Midbrain (tissue), 1 donor: ENCODE measurements around the gene ANGEL2.

Source experiments
- DNase-seq: peaks from one replicate; lab custom pipeline; 2025; lab: John Stamatoyannopoulos, UW

Gene ANGEL2

DNA sequence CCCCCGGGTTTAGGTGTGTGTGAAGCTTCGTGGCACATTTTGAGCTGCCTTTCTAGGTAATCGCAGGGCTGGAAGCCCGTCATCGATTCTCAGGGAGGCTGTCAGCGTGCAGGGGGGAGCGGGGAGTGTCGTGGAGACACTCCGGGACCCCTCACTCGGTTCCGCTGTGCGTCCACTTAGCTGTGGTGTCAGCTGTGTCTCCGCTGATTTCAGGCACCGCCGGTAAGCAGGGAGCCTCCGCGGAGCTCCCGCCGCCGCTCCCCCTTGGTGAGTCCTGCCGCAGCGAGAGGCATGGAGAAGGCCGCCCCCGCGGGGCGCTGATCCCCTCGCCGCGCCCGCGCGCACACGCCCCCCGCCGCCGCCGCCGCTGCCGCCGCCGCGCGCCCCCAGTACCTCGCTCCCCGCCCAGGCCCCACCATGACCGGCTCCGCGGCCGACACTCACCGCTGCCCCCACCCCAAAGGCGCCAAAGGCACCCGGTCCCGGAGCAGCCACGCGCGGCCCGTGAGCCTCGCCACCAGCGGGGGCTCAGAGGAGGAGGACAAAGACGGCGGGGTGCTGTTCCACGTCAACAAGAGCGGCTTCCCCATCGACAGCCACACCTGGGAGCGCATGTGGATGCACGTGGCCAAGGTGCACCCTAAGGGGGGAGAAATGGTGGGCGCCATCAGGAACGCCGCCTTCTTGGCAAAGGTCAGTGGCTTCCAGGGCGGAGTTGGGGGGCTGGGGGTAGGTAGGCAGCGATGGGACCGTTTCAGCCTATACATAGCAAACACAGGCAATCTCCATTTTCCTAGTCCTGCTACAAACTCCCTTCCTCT lies 64.3 kb downstream of the ANGEL2 start:
- DNase-seq: no peak

DNA sequence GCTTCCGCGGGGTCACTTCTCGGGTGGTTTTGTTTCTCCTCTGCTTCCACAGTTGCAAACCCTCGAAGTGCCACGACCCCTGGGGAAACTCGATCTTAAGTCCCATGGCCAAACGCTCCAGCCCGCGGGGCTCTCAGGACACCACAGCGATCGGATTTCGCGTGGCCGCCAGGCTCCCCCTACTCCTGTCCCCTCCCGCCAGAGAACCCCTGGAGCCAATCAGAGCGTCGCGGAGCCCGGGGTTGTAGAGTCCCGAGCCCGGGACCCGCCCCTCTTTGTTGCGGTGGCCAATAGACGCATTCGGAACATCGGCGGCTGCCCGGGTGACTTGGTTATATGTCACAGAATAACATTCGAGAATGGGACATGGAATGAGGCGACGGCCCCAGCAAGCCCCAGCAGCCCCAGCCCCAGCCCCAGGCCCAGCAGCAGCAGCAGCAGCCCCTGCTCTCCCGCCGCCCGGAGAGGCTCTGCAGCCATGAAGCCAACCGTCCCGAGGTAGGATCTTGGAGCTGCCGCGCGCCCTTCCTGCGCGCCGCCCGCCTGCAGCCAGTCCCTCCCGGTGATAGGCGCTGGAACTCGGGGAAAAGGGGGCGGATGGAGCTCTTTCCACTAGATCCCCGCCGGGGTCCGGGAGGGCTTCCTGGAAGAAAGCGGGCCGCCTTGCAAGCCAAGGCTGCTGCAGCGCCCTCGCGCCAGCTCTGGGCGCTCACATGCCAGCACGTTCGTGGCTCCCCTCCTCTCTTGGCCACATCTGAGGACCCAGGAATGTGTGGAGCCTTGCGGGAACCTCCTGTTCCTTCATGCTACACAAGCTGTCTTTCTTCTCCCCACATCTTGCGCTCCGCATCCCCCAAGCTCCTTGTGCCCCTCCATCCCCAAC lies 65.2 kb downstream of the ANGEL2 start, which contains the start of gene VASH2:
VASH2 (plus strand) TSS at position 299 of the 883 bp plus-strand sequence. CDS start 1,002 bp downstream, outside the sequence.
- DNase-seq: peak; percentile 85

DNA sequence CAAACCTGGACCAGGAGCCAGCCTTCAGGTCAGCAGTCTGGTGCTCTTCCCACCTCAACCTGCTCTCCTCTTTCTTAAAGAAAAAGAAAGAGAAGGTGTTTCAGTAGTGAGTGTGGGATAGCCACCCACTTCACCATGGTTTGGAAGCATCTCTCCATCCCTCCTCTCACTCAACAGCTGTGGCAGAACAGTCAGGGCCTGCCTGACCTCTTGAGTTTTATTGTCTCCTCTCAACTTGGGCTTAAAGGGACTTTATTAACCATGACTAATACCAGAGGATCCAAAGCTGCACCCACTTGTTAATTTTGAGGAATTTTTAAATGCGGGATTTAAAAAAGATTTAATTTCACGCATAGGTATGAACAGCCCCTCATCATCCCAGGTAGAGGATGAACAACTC lies 65.9 kb downstream of the ANGEL2 start:
- DNase-seq: no peak

DNA sequence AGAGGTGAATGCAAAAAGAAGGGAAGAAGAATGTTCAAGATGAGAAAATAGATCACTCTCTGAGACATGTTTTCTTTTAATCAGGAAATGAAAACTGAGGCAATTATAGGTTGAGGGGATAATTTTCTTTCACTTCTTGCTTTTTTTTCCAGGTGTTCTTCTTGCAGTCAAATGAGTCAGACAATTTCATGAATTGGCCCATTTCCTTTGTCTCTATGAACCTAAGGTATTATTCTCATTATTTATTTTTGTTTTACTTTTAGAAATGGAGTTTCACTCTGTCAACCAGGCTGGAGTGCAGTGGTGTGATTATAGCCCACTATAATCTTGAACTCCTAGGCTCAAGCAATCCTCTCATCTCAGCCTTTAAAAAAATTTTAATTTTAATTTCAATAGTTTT lies 68.8 kb downstream of the ANGEL2 start:
- no peak for DNase-seq

DNA sequence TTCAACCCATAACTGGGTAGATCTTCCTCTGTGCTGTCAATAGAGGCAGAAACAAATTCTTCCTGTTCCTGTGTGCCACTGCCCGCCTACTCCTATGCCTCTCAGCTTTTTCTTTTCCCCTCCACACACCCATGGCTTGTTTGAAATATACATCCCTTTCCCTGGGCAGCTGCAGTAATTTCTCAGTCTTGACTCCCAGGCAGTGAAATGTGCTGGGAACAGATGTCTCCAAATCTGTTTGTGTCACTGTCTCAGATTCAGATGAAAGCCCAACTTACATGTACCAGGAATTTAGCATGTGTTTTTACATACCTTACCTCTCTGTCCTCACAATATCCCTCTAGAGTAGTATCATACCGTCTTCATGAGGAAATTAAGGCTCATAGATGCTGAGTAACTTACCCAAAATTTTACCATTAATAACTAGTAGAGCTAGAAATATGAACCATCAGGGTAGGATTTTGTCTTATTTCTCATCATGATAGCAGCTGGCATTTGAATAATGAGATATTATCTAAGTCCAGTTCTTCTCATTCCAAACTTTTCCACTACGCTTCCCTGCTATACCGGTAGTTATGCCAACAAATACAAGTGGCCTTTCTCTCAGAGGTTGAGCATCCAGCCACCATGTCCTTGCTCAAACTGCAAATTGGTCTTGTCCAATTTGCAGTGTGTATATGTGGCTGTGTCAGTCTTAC lies 70.1 kb downstream of the ANGEL2 start:
- no peak for DNase-seq

DNA sequence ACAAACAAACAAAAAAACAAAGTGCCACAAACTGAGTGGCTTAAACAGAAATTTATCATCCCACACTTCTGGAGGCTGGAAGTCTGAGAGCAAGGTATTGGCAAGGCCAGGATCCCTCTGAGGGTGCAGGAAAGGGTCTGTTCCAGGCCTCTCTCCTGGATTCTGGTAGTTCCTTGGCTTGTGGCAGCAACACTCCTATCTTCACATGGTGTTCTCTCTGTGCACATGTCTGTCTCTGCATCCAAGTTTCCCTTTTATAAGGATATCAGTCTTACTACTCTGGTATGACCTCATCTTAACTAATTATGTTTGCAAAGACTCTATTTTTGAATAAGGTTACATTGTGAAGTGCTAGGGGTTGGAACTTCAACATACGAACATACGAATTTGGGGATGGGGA lies 70.6 kb downstream of the ANGEL2 start:
- DNase-seq: no peak

DNA sequence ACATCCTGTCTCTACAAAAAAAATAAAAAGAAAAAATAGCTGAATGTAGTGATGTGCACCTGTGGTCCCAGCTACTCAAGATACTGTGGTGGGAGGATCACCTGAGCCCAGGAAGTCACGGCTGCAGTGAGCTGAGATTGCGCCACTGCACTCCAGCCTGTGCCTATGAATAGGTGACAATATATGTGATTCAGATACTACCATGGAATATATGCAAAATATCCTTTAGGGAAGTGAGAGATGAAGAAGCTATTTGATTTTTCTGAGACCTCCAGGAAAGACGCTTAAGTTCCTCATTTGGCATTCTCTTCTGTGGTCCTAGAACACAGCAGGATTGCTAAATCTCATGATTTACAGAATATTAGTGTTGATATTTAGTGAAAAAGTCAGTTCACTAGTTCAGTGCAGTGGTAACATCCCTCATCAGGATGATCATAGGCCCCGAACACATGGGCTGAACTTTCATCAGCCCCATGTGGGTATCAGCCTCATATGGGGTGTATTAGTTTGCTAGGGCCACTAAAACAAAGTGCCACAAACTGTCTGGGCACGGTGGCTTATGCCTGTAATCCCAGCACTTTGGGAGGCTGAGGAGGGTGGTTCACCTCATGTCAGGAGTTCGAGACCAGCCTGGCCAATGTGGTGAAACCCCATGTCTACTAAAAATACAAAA lies 71.3 kb downstream of the ANGEL2 start:
- DNase-seq: no peak

DNA sequence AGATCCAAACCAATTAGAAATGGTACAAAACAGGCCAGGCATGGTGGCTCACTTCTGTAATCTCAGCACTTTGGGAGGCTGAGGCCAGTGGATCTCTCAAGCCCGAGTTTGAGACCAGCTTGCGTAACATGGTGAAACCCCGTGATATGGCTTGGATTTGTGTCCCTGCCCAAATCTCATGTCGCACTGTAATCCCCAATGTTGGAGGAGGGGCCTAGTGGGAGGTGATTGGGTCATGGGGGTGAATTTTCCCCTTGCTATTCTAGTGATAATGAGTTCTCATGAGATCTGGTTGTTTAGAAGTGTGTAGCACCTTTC lies 72.3 kb downstream of the ANGEL2 start:
- no peak for DNase-seq

DNA sequence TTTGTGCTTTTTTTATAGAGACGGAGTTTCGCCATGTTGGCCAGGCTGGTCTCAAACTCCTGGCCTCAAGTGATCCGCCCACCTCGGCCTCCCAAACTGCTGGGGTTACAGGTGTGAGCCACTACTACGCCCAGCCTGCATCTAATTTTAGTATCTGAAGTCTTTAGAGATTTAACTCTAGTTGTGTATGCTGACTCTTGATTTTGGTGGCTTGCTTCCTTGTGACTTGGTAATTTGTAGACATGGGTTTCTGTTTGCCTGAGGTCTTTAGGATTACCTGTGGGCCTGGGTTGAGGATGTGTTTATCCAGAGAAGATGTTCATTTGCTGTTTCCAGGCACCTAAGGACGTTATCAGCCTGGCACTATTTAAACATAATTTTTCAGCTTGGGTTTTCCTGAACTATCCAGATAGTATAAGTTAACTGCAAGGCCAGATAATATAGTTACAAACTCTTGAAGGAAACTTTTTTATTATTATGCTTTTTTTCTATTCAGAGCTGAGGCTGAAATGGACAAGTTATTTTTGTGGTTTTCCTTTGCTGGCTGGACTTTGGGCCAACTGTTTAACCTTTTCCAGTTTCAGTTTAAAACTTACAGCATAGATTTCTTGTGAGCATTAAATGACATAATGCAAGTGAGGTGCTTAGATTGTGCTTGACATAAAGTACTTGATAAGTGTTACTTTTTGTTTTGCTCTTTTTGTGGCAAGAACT lies 72.8 kb downstream of the ANGEL2 start:
- DNase-seq: no peak
